Measurements from ENCODE around the gene GMCL2. TPM values are rescaled to one million over a fixed set of nuclear protein-coding genes. Genes with fewer than 3 reads are reported as not detected.

GMCL2 gene, protein sequence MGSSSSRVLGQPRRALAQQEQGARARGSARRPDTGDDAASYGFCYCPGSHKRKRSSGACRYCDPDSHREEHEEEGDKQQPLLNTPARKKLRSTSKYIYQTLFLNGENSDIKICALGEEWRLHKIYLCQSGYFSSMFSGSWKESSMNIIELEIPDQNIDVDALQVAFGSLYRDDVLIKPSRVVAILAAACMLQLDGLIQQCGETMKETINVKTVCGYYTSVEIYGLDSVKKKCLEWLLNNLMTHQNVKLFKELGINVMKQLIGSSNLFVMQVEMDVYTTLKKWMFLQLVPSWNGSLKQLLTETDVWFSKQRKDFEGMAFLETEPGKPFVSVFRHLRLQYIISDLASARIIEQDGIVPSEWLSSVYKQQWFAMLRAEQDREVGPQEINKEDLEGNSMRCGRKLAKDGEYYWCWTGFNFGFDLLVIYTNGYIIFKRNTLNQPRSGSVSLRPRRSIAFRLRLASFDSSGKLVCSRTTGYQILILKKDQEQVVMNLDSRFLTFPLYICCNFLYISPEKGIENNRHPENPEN
- not detected in 2 replicates for total RNA-seq

GRCh38 chr5:178187014-178187413 is at the start of gene GMCL2:
Gene GMCL2, minus strand, starts transcription at chr5:178187371. Its CDS starts 72 bp downstream, at chr5:178187299.

GRCh38 chr5:178232124-178232919 is 45.2 kb upstream of the GMCL2 start, which contains the start of gene PHYKPL:
Gene PHYKPL, minus strand, starts transcription at chr5:178232802. Its CDS starts 252 bp downstream, at chr5:178232550.

GRCh38 chr5:178204182-178204934 is 17.2 kb upstream of the GMCL2 start, which contains the start of gene HNRNPAB:
Gene HNRNPAB, plus strand, starts transcription at chr5:178204533. Its CDS starts 305 bp downstream, at chr5:178204838.

GRCh38 chr5:178153530-178154340 is 33.4 kb downstream of the GMCL2 start, which contains the start of gene NHP2:
Gene NHP2, minus strand, starts transcription at chr5:178153885. Its CDS starts 68 bp downstream, at chr5:178153817.

Other genes starting within 250 kb of the GMCL2 start
- not detected in 2 replicates for gene PROP1, start 191.1 kb downstream of the GMCL2 start, total RNA-seq
- 3.8 and 4.8 TPM in 2 replicates for gene N4BP3, start 73.8 kb downstream of the GMCL2 start, total RNA-seq
- gene RMND5B, start 56.4 kb downstream of the GMCL2 start, total RNA-seq = 25.2 and 33.0 TPM in 2 replicates
- 155 and 174 TPM in 2 replicates for gene NHP2, start 33.5 kb downstream of the GMCL2 start, total RNA-seq
- gene HNRNPAB, start 17.2 kb upstream of the GMCL2 start, total RNA-seq = 45.0 and 50.1 TPM in 2 replicates
- gene PHYKPL, start 45.4 kb upstream of the GMCL2 start, total RNA-seq = 16.2 and 24.8 TPM in 2 replicates